HG03039 (cell line): Measurements from ENCODE around the gene SMARCA1.

Source experiments
- ATAC-seq: cut with Tn5 transposase; IDR thresholded peaks from one replicate; pipeline ENCODE4 v1.9.1; 2021; ENCODE audit warnings: mild to moderate bottlenecking, moderate library complexity; ENCODE audit not compliant: unreplicated experiment

The SMARCA1 gene

GRCh38 chrX:129531132-129531531, 7.8 kb upstream of the SMARCA1 start:
- ATAC-seq: no peak

DNA sequence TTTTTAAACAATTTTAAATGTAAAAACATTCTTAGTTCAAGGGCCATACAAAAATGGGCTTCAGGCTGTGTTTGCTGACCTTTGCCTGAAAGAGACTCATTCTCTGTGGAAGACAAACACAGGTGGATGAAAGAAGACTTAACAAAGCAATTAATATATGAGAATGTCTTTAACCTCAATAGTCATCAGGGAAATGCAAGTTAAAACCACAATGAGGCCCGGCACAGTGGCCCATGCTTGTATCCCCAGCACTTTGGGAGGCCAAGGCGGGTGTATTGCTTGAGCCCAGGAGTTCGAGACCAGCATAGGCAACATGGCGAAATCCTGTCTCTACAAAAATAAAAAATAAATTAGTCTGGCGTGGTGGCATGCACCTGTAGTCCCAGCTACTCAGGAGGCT, 7.1 kb upstream of the SMARCA1 start:
- no peak for ATAC-seq

GRCh38 chrX:129529685-129530281, 6.5 kb upstream of the SMARCA1 start:
- ATAC-seq: no peak

DNA sequence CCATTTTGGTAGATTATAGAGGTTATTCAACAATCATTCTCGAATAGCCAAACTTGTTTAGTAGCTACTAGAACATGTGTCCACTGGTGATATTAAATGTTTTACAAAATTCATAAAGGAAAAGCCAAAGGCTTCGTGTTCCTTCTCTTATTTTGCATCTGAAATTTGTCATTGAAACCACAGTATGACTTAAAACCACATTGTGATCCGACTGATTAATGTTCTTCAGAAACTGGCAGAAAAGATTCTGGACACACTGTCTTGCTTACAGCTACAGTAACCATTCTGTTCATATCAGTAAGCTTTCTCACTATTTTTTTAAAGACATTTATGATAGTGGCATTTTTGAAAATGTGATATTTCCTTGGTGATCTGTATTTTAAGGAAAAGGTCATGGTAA, 2.6 kb upstream of the SMARCA1 start:
- ATAC-seq: no peak

DNA sequence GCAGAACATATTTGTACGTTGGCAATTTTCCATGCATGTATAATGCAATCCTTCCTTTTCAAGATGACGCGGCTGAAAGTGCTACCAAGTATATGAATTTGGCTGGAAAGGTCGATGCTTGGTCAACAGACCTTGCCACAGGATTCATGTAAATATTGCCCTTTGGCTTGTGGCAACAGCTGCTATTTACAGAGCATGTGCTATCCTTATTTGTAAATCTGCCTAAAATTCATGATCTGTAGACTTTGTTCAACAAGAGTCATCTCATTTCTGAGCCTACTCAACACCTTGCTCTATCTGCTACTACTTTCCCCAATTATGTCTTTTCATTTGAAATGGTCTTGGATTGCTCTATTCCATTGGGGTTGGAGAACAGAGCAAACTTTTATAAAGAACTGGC, 1.9 kb upstream of the SMARCA1 start:
- no peak for ATAC-seq

DNA sequence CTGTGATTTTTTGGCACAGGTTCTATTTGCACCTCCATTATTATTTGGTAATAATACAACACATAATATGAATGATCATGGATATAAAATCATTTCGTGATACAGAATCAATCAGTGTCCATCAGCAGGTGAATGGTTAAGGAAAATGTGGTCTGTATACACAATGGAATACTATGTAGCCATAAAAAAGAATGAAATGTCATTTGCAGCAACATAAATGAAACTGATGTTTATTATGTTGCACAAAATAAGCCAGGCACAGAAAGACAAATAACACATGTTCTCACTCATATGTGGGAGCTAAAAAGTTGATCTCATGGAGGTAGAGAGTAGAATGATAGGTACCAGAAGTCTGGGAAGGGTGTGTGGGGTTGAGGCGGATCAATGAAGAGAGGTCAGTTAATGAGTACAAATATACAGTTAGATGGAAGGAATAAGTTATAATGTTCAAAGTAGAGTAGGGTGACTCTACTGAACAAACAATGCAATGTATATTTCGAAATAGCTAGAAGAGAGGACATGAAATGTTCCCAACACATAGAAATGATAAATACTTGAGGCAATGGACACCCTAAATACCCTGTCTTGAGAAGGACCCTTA, 1.1 kb upstream of the SMARCA1 start:
- ATAC-seq: no peak

GRCh38 chrX:129522184-129523078, 859 bp downstream of the SMARCA1 start:
- ATAC-seq: no peak

GRCh38 chrX:129520151-129520550, 3.1 kb downstream of the SMARCA1 start:
- ATAC-seq: no peak

DNA sequence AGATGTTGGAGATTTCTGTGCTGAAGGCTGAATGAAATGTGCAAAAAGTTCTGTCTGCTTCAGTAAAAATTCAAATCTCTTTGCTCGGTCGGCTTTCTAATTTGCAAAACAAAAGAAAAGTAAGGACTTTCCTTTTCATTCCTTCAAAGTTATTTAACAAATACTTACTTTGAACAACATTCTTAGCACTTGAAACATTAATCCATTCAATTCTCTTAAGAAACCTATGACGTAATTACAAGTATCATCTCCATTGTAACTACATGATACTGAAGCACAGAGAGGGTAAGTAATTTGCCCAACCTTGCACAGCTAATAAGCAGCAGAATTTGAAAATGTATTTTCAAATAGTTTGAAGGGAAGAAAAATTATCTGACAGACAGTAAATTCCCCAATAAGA, 6.9 kb downstream of the SMARCA1 start:
- ATAC-seq: no peak

GRCh38 chrX:129512409-129512808, 10.9 kb downstream of the SMARCA1 start:
- ATAC-seq: no peak

- ATAC-seq: no peak
Observed at GRCh38 chrX:129511689-129512088, 11.6 kb downstream of the SMARCA1 start.

- no peak for ATAC-seq
Observed at GRCh38 chrX:129510331-129510730, 13.0 kb downstream of the SMARCA1 start.

DNA sequence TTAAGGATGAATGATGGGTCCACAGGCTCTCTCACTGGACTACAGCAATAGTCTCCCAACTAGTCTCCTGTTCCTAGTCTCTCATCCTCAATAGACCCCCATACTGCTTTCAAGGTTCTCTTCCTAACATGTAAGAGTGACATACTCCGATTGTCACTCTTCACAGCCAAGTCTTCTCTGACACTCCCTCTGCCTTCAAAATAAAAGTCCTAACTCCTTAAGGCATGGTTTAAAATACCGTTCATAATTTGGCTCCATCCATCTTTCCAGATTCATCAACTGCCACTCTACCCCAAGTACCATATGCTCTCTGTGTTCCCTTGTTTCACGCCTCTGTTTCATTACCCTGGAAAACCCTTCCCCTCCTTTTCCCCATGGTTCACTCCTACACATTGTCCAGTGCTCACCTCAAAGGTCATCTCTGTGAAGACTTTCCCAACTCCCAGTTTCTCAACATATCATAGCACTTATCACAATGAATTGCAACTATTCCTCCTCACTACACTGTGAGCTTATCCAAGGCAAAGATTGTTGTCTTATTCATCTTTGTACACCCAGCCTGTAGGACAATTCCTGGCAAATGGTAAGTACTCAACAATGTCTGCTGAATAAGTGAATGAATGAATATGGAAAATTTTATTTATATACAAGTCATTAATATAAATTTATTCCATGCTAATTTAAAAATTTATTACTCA, 26.0 kb downstream of the SMARCA1 start:
- no peak for ATAC-seq

DNA sequence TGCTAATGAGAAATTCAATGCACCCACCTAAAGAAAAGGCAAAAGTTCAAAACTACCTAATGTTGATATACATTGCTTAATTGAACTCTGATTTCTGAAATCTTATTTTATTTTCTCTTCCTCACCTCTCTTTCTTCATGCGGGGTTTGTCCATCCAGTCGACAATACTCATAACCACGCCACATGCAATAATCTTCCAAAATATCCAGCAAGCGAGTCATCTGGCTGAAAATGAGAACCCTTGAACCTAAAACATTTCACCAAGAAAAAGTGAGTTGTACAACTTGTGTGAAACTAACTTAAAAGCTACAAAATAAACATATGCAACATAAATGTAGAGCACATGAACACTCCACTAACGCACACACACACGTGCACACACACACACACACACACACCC, 26.7 kb downstream of the SMARCA1 start:
- ATAC-seq: no peak

- ATAC-seq: no peak
Observed at GRCh38 chrX:129495900-129496299, 27.4 kb downstream of the SMARCA1 start.

GRCh38 chrX:129494887-129495286, 28.4 kb downstream of the SMARCA1 start:
- ATAC-seq: no peak

DNA sequence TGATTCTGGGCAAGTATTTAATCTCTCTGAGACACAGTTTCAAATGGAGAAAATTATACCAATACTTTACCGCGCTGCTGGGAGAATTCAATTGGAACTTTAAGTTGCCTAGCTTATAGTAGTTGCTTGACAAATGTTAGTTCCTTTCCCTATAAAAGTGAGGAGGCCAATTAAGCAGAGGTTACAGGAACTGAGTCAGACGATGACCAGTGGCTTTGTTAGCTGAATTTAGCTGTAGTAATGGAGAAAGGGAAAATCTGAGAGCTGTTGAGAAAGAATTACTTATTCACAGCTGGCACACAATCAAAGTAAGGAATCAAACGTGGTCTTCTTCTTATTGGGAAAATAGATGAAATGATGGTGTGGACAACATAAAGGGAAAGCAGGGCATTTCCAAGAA, 29.6 kb downstream of the SMARCA1 start:
- ATAC-seq: no peak

GRCh38 chrX:129490330-129490729, 33.0 kb downstream of the SMARCA1 start:
- ATAC-seq: no peak

DNA sequence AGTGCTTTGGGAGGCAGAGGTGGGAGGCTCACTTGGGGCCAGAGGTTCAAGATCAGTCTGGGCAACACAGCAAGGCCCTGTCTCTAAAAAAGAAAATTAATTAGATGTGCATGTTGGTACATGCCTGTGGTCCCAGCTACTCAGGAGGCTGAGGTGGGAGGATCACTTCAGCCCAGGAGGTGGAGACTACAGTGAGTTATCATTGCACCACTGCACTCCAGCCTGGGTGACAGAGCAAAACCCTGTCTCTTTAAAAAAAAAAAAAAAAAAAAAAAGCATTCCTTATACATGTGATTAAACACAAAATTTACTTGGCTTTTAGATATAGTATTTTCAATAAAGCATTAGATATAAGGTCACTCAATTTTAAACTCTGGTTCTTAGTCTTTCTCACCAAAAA, 34.9 kb downstream of the SMARCA1 start:
- ATAC-seq: no peak

DNA sequence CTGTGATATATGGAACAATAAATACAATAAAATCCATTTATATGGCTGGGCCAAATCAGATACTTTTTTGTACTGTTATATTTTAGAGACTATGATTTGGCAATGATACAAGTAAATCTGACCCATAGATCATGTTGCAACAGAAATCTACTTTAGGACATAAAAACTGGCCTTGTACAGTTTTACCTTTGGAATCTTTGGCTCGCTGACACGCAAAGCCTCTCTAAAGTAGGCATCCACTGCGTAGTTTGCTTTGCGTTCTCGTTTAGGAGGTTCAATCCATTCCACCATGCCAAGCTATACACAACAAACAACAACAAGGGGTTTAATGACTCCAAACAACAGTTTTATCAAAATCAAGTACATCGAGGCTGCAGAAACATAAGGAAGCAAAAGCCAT, 42.4 kb downstream of the SMARCA1 start:
- ATAC-seq: no peak

GRCh38 chrX:129478516-129478915, 44.8 kb downstream of the SMARCA1 start:
- ATAC-seq: no peak

DNA sequence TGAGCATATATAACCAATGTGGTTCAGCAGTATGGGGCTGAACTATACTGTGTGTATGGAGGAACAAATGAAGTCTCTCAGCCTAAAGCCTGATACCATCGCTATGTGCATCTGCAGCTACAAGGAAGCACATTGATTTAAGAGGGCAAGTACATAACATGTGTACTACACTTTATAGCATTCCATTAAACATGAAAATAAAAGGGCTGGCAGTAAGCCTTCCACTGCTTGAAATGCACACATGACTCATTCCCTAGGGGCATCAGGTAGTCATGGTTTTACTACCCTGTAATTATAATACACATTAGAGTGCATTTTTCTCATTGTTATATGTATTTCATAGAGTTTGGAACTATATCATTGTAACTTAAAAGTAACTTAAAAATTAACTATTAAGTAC, 51.2 kb downstream of the SMARCA1 start:
- no peak for ATAC-seq
